Gastrocnemius medialis (tissue), 4 donors: ENCODE measurements around the gene AJAP1.

Experiments
- CTCF ChIP-seq, 5 experiments: fragments of 450-650 bp in 3 of 5; fragments of 200-600 bp in 2 of 5; sonication (generic) in 2 of 5; IDR thresholded peaks in 4 of 5; conservative IDR thresholded peaks in 1 of 5; 1 replicate in 4 of 5; 2 replicates in 1 of 5; pipeline ENCODE4 v1.5.1; 2016 to 2019; ENCODE audit warnings: antibody characterized with exemption in 5 of 5, mild to moderate bottlenecking in 3 of 5, moderate library complexity in 3 of 5
- POLR2A ChIP-seq, 2 donors: fragments of 450-650 bp; IDR thresholded peaks; one replicate each; pipeline ENCODE4 v1.6.1; 2017; ENCODE audit warnings: antibody characterized with exemption in 2 of 2, mild to moderate bottlenecking in 2 of 2, moderate library complexity in 2 of 2

- TF ChIP-seq CTCF (IDR thresholded peaks at IDR 0.05 in 4 of 5, conservative IDR thresholded peaks at IDR 0.05 in 1 of 5) = no peak
- TF ChIP-seq POLR2A (IDR thresholded peaks at IDR 0.05) = no peak
These were observed 127.2 kb downstream of the AJAP1 start for GRCh38 chr1:4781646-4782045.
